Peyer's patch (tissue), 4 donors: ENCODE measurements around the gene SLC45A1. TPM values are rescaled to one million over a fixed set of nuclear protein-coding genes. Genes with fewer than 3 reads are reported as not detected.

ENCODE experiments used
- DNase-seq, 3 donors: peaks; one replicate each; pipeline ENCODE4 v3.0.0-alpha.2; 2017 to 2019
- H3K27ac ChIP-seq, 4 donors: fragments of 200-600 bp; sonication (generic); one replicate each; pipeline ENCODE4 v1.5.1; 2016 to 2019
- H3K27me3 ChIP-seq, 2 donors: fragments of 200-600 bp; sonication (generic); one replicate each; pipeline ENCODE4 v1.5.1; 2019
- H3K36me3 ChIP-seq, 3 donors: fragments of 200-600 bp; sonication (generic); one replicate each; pipeline ENCODE4 v1.5.1; 2016 to 2019
- H3K4me1 ChIP-seq, 4 donors: fragments of 200-600 bp; sonication (generic); one replicate each; pipeline ENCODE4 v1.5.1; 2016 to 2019
- H3K4me3 ChIP-seq, 4 donors: fragments of 200-600 bp; sonication (generic); 1 replicate in 3 of 4; 2 replicates in 1 of 4; pipeline ENCODE4 v1.5.1; 2016 to 2019; ENCODE audit warnings: mild to moderate bottlenecking in 1 of 4
- H3K9me3 ChIP-seq, 4 donors: fragments of 200-600 bp; sonication (generic); one replicate each; pipeline ENCODE4 v1.5.1; 2016 to 2019; ENCODE audit warnings: mild to moderate bottlenecking in 1 of 4
- CTCF ChIP-seq, 6 experiments: fragments of 450-650 bp in 4 of 6; fragments of 200-600 bp in 2 of 6; sonication (generic) in 1 of 6; IDR thresholded peaks; one replicate each; pipeline ENCODE4 v1.5.1; 2017 to 2019; ENCODE audit warnings: antibody characterized with exemption in 6 of 6, mild to moderate bottlenecking in 3 of 6, moderate library complexity in 1 of 6
- POLR2A ChIP-seq, 2 donors: fragments of 450-650 bp; IDR thresholded peaks; one replicate each; pipeline ENCODE4 v1.5.1; 2017; ENCODE audit warnings: antibody characterized with exemption in 2 of 2, mild to moderate bottlenecking in 2 of 2, moderate library complexity in 2 of 2
- total RNA-seq, 4 donors: library from RNA; depleted of rRNA; stranded (reverse); fragments of >200 nt; gene quantifications; one replicate each; pipeline ENCODE4 v1.1.0, GENCODE V29; 2016

Gene SLC45A1
- total RNA-seq, 4 donors from 2014 or later = 0.70 to 2.5 (median 1.1) TPM

GRCh38 chr1:8364528-8365442 lies 46.9 kb downstream of the SLC45A1 start:
- TF ChIP-seq POLR2A (IDR thresholded peaks at IDR 0.05) (no peak), CTCF (IDR thresholded peaks at IDR 0.05) (no peak)
- Histone ChIP-seq H3K9me3 (no peaks in the 10 kb centered on the region), H3K4me1 (peaks cover 0 to 46% (median 5%) of the 10 kb centered on the region in 4 donors), H3K27ac (peak overlapping the region in 2 of 4 donors; percentile 45 to 54), H3K27me3 (no peaks in the 10 kb centered on the region), H3K36me3 (peaks cover 0 to 65% (median 0%) of the 10 kb centered on the region in 3 donors), H3K4me3 (no peak overlapping the region)
- DNase-seq = peak in 1 of 3 donors; percentile 27

DNA sequence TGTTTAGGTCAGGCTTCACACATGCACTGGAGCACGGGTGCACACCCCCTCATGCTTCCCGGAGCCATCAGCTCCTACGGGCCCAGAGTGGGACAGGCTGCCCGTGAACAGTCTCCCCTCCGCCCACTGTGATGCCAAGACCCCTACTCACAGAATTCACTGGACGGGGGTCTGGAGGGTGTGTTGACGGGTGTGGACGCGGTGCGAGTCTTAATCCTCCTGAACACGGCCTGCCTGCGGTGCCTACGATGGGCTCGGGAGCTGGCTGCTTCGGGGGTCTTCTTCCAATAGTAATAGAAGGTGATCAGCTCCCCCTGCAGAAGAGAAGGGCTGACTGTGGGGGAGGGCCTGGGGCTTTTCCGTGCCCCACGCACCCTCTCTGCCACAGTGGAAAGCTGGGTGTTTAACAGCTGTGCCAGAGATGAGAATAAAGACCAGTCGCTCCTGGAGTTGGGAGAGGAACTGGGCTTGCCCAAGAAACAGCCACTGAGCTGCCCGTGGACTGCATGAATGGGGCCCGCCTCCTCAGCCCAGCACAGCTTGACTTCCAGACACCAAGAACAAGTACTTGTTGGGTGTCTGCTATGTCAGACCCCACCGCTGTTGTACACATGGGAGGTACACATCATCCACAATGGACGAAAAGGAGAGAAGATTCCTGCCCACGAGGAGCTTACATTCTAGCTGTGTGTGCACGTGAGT lies 47.9 kb downstream of the SLC45A1 start:
- Histone ChIP-seq H3K27me3 (no peaks in the 10 kb centered on the region), H3K36me3 (peaks cover 0 to 55% (median 0%) of the 10 kb centered on the region in 3 donors), H3K9me3 (no peaks in the 10 kb centered on the region), H3K4me1 (peaks cover 0 to 54% (median 5%) of the 10 kb centered on the region in 4 donors), H3K27ac (no peak overlapping the region), H3K4me3 (no peak overlapping the region)
- DNase-seq = peak in 1 of 3 donors; percentile 44
- TF ChIP-seq POLR2A (IDR thresholded peaks at IDR 0.05) = no peak
- no peak for TF ChIP-seq CTCF (IDR thresholded peaks at IDR 0.05)

DNA sequence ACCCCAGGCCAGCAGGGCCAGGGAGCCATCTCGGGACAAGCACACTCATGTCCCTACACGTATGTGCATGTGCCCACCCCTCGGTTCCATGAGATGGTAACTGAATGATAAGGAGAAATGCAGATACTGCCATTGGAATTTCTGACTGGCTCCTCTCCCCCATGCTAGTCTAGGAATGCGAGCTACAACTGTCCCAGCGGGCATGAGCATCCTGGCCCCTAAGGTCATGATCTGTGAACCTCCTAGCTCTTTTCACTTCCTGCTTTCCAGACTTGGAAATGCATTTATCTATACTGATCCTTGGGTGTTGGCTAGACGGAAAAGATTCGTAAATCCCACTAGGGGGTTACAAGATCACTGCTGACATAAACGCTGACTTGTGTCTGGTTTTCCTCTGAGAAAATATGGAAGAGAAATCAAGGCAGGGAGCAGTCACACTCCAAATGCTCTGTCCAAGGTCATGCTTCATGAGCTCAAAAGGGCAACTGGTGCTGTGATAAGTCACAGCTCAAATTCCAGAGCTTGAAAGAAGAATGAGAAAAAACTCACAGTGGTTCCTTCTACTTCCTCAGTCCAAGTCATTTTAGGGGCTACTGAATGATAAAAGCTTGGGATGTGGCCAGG lies 49.8 kb downstream of the SLC45A1 start:
- H3K27ac ChIP-seq = peak overlapping the region in 2 of 4 donors; percentile 2 to 52
- DNase-seq = peak in 1 of 3 donors; percentile 45
- H3K4me1 ChIP-seq = peaks cover 0 to 73% (median 5%) of the 10 kb centered on the region in 4 donors
- peaks cover 0 to 36% (median 0%) of the 10 kb centered on the region in 3 donors for H3K36me3 ChIP-seq
- H3K4me3 ChIP-seq = no peak overlapping the region
- no peaks in the 10 kb centered on the region for H3K27me3 ChIP-seq
- no peaks in the 10 kb centered on the region for H3K9me3 ChIP-seq
- TF ChIP-seq POLR2A (IDR thresholded peaks at IDR 0.05) = no peak
- TF ChIP-seq CTCF (IDR thresholded peaks at IDR 0.05) = no peak

DNA sequence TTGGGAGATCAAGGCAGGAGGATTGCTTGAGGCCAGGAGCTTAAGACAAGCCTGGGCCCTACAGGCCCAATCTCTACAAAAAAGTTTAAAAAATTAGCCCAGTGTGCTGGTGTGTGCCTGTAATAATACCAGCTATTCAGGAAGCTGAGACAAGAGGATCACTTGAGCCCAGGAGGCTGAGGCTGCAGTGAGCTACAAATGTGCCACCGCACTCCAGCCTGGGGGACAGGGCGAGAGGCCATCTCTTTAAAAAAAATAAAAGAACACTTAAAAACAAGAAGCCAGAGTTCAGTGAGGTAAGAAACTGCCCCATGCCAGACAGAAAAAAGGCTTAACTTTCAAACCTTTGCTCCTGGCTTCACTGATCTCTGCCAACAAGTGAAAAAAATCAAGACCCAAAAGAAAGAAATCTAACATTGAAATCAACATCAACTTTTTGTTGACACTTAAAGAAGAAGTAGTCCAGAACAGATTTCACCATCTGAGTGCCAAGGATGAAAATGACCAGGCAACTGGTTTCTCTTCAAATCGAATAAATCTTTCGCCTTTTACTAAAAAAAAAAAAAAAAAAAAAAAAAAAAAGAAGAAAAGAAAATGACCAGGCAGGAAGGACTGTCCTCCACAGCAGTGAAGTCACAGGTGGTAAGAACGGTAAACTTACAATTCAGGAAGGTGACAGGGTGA lies 51.2 kb downstream of the SLC45A1 start:
- no peaks in the 10 kb centered on the region for H3K9me3 ChIP-seq
- H3K4me3 ChIP-seq = no peak overlapping the region
- H3K27ac ChIP-seq = peak overlapping the region in 1 of 4 donors; percentile 75
- no peak for TF ChIP-seq POLR2A (IDR thresholded peaks at IDR 0.05)
- TF ChIP-seq CTCF (IDR thresholded peaks at IDR 0.05) = no peak
- no peak for DNase-seq
- no peaks in the 10 kb centered on the region for H3K27me3 ChIP-seq
- peaks cover 0 to 23% (median 0%) of the 10 kb centered on the region in 3 donors for H3K36me3 ChIP-seq
- peaks cover 0 to 75% (median 3%) of the 10 kb centered on the region in 4 donors for H3K4me1 ChIP-seq
